Stimulated activated CD4-positive, alpha-beta T cell treated with anti-CD3 and anti-CD28 coated beads, Interleukin-2, amount 100 ng/mL, for 4 hours (primary cell): ENCODE results near the gene PACS1.
"Not testable (repeated sequence)": the region's sequence is repeated elsewhere in the genome, so short reads cannot be mapped to it uniquely, and the experiment has no call there.

Experiments used
- DNase-seq: peaks from one replicate; pipeline ENCODE4 v3.0.0-alpha.2; 2020; ENCODE audit warnings: low read depth

The PACS1 gene

DNA sequence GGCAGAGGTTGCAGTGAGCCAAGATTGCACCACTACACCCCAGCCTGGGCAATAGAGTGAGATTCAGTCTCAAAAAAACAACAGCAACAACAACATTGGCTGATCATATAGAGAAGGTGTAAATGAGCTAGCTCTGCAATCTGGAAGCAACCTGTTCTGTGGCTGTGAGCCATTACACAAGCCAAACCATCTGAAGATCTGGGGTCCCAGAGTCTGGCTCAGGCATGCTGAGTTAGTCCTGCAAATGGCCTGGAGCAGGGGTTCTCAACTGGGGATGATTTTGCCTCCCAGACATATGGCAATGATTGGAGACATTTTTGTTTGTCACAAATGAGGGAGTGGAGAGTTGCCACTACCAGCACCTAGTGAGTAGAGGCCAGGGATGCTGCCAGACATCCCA lies 156.0 kb downstream of the PACS1 start:
- no peak for DNase-seq

DNA sequence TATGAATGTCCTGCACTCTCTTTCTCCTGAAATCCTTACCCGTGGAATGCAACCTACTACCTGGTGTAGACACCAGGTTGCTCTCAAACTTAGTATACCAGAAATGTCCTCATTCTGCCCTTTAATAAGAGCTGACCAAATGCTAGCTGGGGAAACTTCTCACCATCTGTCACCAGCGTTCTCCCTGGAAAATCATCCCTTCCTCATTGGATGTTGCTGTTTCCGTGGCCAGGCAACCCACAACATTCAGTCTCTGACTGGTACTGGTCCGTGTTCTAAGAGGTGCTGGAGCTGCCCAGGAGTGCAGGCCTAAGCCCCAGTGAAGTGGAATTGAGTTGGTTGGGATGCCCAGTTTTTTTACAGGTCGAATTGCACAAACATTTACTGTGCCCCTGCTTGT lies 157.6 kb downstream of the PACS1 start:
- DNase-seq, result no peak

DNA sequence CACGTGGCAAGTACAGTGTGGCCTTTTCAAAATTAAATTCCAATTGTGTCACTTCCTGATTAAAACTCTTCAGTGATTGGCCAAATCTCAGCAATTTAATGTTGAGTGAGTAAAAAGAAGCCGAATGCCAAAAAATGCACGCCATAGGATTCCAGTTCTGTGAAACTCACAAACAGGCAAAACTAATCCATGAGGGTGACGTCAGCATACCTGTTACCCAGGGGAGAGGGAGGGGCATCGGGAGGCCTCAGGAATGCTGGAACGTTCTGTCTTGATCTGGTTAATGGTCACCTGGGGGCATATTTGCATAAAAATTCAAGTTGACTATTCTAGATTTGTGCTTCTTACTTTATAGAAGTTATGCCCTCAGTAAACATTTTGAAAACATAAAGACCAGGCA lies 158.4 kb downstream of the PACS1 start:
- no peak for DNase-seq

DNA sequence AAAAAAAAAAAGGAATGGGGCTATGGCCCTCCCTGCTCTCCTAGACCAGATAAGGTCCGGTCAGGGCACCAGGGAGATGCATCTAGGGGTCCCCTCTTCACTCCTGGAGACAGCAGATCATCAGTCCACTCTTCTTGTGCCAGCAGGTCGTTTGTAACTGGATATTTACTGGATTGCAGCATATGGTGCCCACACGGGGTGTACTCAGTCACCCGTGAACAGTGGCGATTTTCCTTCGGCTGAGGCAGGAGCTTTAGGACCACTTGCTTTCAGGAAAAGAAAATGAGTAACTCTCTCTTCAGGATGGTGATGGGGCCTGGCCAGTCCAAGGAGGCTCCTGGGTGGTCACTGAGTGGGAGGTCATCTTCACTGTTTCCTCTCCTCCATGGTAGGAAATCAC lies 160.1 kb downstream of the PACS1 start:
- no peak for DNase-seq

DNA sequence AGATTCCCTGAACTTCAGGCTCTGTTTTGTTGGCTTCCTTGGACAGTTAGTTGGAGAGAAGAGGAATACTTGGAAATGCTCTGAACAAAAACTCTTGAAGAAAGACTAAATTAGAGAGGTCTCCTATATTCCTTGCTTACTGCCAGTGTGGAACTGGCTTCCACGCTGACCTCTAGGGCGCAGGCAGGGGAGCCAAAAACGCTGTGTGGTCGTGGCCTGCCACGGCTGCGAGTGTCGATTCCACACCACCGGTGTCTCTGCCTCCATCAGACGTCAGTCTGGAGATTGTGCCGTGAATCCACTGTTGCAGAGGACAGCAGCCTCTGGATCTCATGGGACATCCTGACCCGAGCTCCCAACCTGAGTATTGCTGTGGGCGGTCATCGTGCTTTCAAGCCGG lies 160.9 kb downstream of the PACS1 start:
- DNase-seq, result no peak

DNA sequence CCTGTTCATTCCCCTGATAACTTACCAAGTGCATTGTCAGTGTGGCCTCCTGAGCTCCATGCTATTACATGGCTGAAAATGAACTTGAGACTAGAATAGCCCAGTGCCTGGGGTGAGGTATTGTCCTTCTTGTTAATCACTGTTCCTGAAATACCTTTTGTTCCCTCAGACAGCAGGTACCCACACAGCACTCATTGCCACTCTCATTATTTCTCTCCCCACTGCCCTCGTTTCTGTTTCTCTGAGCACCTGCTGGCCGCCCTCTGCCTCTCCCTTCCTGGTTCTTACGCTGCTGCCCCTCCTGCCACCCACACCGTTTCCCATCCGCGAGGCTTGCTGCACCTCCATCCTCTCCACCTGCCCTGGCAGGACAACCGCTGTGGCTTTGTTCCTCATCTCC lies 161.5 kb downstream of the PACS1 start:
- no peak for DNase-seq

DNA sequence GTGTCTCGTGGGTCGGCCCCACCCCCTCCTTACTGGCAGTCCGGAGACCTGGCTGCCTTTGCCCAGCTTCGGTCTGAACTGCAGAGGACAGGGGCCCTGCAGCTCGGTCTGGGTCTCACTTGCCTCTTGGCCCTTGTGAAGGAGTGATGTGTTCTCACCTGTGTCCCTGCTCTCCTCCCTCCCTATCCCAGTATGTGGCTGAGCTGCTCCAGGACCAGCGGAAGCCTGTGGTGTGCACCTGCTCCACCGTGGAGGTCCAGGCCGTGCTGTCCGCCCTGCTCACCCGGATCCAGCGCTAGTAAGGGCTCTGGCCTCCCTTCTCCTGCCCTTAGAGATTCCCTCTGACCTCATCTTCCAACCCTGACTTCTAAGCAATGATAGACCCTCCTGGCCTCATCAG lies 162.7 kb downstream of the PACS1 start:
- DNase-seq, result no peak

DNA sequence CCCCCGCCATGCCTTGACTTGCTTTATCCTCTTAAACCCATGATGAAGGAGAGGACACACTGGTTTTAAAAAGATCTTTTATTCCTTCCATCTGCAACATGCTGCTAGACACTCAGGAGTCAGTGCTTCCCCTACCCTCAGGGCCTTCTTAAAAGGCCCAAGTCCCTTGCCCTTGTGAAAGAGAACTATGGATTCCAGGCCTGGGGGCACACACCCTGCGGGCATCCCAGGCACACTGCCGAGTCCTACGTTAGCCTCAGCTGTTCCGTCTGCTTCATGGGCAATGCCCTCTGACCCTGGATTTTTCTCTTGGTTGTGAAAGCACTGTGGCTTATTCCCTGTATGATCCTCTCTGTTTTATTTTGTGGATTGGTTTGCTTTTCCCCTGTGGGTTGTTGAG lies 163.2 kb downstream of the PACS1 start:
- DNase-seq, result no peak

DNA sequence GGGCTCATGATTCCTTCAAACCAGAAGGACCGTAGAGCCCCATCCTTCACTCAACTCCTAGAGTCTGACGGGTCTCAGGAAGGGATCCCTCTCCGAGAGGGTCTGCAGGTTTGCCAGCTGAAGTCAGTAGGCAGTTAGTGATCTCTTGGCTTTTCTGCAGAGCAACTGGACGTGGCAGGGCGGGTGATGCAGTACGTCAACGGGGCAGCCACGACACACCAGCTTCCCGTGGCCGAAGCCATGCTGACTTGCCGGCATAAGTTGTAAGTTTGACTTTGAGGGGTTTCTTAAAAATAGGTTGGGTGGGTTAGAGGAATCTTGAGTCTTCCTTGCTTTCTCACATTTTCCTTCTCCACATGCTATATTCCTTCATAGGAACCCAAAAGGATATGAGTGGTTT lies 165.1 kb downstream of the PACS1 start:
- no peak for DNase-seq

DNA sequence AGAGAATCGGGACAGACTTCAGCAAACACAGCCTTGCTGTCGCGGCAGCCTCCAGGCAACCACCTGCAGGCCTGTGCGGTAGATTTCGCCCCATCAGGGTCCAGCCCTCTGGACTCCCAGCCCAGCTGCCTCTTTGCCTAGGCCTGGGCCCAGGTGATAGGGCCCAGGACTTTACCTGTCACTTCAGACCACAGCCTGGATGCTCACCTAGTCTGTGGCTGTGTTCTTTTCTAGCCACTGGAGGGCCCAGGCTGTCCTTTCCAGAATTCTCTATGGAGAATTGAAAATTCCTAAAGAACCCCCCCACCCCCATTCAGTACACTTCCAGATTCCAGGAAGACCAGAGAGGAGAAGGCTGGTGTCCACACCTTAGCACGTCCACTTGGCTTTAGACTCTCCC lies 167.8 kb downstream of the PACS1 start:
- no peak for DNase-seq

DNA sequence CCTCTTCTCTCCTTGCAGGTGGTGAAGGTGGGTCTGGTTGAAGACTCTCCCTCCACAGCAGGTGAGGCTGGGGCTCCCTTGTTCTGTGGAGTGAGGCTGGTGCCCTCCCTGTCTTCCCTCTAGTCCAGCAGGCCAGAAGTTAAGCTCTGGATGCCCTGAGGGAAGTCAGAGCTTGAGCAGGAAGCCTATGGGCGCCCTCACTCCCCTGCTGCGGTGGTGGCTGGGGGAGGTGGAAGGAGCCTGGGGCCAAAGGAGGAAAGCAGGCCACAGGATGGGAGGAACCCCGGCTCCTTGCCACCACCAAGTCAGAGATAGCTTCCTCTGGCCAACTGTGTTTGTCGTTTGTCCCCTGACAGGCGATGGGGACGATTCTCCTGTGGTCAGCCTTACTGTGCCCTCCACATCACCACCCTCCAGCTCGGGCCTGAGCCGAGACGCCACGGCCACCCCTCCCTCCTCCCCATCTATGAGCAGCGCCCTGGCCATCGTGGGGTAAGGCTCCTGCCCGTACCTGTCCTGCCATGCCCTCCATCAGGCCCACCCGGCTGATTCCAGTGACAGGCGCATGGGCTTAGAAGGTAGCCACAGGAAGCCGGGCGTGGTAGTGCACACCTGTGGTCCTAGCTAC lies 168.8 kb downstream of the PACS1 start:
- no peak for DNase-seq

DNA sequence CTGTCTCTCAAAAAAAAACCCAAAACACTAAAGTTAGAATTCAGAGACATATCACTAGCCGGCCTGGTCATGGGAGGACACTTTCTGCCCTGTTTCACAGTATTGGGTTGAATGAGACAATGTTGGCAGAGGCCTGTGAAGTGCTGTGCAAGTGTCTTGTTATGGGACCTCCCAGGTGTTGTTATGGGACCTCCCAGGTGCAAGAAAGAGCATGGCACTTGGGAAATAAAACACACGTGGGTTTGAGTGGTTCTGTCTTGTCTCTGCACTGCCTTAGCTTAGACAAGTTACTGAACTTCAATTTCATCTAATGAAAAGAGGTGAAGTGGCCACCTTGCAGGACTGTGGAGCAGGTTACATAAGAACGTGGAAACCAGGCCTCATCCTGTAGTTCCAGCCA lies 169.4 kb downstream of the PACS1 start:
- DNase-seq, result no peak

DNA sequence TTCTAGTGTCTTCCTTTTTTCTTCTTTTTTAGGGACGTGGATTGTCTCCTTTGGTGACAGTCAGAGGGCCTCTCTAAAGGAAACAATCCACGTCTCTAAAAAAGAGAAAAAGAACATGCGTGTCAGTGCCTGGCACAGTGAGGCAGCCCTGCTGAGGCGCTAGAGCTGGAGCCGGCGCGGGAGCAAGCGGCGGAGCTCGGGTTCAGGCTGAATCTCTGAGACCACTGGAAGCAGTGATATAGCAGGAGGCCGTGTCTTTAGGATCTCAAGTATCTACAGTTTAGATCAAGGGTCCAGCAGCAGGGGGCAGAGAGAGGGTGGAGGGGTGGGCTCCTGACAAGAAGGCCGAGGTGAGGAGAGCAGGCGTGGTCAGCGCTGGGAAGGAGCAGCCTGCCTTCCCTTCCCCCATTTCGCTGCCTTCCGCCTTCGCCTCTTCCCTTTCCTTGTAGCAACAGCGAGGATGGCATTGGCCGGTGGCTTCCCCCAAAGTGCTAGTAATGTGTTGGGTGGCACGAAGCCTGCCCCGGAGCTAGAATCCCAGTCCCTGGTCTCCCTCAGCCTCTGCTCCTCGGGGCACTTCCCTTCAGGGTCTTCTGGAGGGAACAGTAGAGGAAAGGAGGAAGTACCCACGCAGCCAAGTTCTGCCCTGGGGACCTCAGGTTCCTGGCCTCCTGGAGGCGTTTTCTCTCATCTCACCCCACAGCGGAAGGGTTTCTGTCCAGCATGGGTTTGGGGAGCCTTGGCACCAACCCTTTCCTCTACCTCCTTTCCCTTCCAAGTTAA lies 170.1 kb downstream of the PACS1 start:
- no peak for DNase-seq

DNA sequence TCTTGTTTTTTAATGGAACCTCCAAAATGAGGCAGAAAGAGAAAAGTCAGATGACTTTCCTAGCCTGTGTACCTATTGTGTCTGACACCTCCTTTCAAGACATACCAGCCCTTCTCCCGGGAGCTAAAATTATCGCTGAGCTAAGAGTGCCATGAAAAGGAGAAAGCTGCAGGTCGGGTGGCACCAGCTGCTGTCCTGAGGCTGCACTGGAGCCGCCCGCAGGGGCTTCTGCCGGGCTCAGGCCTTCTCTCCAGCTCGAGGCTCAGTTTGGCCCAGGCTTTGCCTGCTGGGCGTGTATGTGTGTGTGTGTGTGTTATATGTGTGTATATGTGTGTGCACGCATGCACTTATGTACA lies 170.7 kb downstream of the PACS1 start:
- DNase-seq, result no peak

DNA sequence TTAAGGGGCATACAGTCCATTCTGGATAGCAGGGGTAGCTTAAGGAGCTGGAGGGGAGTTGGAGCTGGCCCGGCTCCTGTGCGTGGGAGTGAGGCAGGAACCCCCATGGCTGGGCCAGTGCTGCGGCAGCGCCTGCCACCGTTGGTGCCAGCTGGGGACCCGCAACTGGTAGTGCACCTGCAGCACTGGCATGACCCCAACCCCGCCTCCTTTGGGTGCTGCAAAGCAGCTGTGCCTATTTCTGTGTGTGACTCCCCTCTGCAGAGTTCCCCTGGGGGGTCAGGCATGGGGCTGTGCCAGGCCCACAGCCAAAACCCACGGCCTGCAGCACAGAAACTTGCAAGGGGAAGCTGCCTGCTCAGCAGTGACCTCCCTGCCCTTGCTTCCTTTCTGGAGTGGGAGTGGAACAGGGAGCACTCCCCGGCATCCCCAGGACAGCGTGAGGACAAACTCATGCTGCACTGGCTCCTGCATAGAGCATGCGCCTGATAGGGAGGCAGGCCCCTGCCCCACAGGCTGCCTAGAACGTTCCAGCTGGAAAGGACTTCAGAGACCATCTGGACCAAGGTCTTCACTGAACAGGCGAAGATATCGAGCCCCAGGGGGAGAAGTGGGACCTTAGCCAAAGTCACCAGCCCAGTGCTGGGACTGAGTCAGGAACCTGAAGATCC lies 172.2 kb downstream of the PACS1 start:
- no peak for DNase-seq

DNA sequence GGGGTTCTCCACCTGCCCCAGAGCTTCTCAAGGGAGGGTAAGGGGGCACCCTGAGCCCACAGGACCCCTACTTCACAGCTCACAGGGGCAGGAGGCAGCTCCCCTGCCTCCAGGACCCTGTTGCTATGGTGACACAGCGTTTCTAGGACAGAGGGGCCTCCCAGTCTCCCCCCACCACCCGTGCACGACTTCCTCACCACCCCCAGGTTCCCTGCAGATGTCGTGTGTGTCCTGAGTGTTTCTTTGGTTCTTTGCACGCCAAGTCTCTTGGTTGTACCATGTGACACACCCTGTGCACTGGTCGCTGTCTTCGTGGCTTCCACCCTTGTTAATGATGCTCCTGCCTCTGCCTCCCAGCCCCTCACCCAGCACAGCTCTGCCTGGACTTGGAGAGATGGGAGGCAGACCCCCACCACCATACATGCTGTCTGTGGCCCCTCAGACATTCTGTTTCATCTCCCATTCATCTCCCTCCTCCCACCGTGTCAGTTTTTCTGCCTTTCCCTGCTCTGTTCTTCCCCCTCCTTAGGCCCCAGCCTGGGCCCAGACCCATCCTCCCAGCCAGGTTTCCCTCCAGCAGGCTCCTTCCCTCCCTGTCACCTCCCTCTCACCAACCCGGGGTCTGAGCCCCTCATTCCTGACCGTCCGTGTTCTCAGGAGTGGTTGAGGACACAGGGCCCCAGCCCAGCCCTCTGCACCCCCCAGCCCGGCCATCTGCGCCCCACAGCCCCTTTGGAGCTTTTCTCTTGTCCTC lies 173.9 kb downstream of the PACS1 start:
- no peak for DNase-seq

DNA sequence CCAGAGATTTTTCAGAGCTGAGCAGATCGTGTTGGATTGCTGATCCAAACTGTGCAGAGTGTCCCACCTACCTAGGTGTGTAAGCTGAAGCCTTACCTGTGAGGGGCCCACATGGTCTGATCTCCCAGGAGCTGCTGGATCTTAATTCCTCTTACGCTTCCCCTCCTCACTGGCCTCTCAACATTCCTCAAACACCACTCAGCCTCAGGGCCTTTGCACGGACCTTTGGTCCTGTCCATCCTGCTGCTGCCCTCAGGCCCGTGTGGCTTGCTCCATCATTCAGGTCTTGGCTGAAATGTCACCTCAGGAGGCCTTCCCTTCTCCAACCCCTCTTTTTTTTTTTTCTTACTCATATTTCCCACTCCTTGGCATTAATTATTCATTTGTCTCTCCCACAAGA lies 177.2 kb downstream of the PACS1 start:
- no peak for DNase-seq

DNA sequence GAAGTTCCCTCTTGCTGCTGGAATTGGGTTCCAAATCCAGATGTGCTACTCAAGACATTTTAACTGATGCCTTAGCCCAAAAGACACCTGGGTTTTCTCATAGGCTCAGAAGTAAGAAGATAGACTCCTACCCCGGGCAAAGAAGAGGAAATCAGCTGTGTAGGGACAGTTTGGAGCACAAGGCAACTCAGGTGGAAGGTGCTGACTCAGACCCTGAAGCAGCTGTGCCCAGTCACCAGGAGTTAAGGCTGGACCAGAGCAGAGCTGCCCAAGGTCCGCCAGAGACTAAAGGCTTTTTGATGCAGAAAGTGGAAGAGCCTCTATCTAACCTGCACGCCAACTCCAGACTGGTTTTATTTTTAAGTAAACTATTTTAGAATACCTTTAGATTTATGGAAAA lies 177.7 kb downstream of the PACS1 start:
- DNase-seq, result no peak

DNA sequence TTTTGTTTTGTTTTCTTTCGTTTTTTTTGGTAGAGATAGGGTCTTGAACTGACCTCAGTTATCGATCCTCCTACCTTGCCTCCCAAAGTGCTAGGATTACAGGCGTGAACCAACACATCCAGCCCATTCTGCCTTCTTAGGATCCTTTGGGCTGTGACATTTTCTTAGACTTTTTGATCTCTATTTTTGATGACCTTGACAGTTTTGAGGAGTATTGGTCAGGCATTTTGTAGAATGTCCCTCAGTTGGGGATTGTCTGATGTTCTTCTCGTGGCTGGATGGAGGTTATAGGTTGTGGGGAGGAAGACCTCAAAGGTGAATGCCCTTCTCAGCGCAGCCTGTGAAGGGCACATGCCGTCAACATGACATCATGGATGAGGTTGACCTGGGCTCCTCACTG lies 178.8 kb downstream of the PACS1 start:
- DNase-seq, result no peak

DNA sequence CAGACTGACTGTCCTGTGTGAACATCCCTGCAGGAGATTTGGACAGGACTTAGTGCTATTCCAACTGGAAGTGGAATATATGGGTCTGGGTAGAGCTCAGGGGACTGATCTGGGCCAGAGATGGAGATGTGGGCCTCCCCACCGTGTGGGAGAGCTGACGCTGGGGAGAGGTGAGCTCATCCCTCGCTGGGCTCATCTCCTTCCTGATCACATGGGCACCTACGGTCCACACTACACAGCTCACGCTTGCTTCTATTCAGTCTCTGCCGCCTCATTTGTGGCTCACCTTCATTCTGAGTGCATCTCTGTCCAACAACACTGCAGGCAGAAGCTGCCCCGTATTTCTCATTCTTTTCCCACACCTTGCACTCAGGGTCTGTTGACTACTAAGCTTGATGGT lies 181.7 kb downstream of the PACS1 start:
- DNase-seq, result no peak

DNA sequence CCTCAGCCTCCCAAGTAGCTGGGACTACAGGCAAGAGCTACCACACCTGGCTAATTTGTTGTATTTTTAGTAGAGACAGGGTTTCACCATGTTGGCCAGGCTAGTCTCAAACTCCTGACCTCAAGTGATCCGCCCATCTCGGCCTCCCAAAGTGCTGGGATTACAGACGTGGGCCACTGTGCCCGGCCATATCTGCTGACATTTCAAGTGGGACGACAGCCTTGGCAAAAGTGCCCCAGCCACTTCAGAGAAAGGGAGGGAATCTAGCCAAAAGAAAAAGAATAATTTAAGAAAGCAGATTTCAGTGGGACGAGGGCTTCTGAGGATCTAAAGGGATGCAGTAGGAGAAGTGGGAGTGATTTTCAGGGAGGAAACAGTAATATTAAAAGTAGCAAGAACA lies 183.0 kb downstream of the PACS1 start:
- not testable (repeated sequence) for DNase-seq

DNA sequence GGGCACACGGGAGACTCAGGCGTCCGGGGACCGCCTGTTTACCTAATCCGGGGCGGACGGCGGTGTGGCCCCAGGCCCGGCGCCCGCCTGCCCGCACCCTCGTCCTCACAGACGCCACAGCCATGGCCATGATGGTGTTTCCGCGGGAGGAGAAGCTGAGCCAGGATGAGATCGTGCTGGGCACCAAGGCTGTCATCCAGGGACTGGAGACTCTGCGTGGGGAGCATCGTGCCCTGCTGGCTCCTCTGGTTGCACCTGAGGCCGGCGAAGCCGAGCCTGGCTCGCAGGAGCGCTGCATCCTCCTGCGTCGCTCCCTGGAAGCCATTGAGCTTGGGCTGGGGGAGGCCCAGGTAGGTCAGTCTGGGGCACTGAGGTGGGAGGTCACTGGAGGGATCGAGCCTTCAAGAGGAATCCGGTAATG lies 188.4 kb downstream of the PACS1 start:
- DNase-seq, result no peak

DNA sequence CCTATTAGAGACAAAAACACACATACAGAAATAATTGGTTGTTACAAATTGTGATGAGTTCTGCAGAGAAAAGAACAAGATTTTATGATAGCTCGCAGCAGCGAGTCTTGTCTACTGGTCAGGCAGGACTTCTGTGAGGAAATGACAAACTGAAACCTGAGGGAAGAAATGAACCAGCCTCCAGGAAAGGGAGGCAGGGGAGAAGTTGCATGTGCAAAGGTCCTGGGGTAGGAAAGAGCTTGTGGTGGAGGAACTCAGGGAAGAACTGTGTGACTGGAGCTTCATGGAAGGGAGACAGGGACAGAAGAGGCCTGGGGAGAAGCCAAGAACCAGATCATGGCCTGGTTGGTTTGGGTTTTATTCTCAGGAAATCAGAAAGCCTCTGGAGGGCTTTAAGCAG lies 189.2 kb downstream of the PACS1 start:
- DNase-seq, result no peak
